Fibroblast of the conjunctiva (primary cell): ENCODE measurements around the gene PZP.
"Not testable (repeated sequence)": the region's sequence is repeated elsewhere in the genome, so short reads cannot be mapped to it uniquely, and the experiment has no call there.

Source experiments
- DNase-seq: peaks from one replicate; pipeline ENCODE4 v3.0.0-alpha.2; 2010; ENCODE audit warnings: low read depth

Gene PZP

GRCh38 chr12:9208229-9208628 lies at the start of gene PZP:
TSS of gene PZP (minus strand) at chr12:9208395. CDS start at chr12:9208341, 54 bp downstream.
- no peak for DNase-seq

GRCh38 chr12:9256758-9257405 lies 48.7 kb upstream of the PZP start:
- DNase-seq: no peak

- no peak for DNase-seq
Observed at GRCh38 chr12:9256341-9256740, 48.1 kb upstream of the PZP start.

GRCh38 chr12:9255837-9256236 lies 47.6 kb upstream of the PZP start:
- no peak for DNase-seq

GRCh38 chr12:9253464-9253863 lies 45.3 kb upstream of the PZP start:
- no peak for DNase-seq

GRCh38 chr12:9252791-9253190 lies 44.6 kb upstream of the PZP start:
- not testable (repeated sequence) for DNase-seq

- no peak for DNase-seq
Observed at GRCh38 chr12:9252256-9252655, 44.1 kb upstream of the PZP start.

- no peak for DNase-seq
Observed at GRCh38 chr12:9248435-9248834, 40.2 kb upstream of the PZP start.

GRCh38 chr12:9244894-9245293 lies 36.7 kb upstream of the PZP start:
- DNase-seq: no peak

GRCh38 chr12:9243999-9244649 lies 35.9 kb upstream of the PZP start:
- no peak for DNase-seq

GRCh38 chr12:9241301-9241700 lies 33.1 kb upstream of the PZP start:
- no peak for DNase-seq

GRCh38 chr12:9240776-9241175 lies 32.6 kb upstream of the PZP start:
- no peak for DNase-seq

GRCh38 chr12:9240004-9240635 lies 31.9 kb upstream of the PZP start:
- DNase-seq: not testable (repeated sequence)

- no peak for DNase-seq
Observed at GRCh38 chr12:9237286-9237685, 29.1 kb upstream of the PZP start.

GRCh38 chr12:9235519-9235918 lies 27.3 kb upstream of the PZP start:
- no peak for DNase-seq

- DNase-seq: no peak
Observed at GRCh38 chr12:9227950-9228349, 19.8 kb upstream of the PZP start.

GRCh38 chr12:9223830-9224229 lies 15.6 kb upstream of the PZP start:
- no peak for DNase-seq

- DNase-seq: no peak
Observed at GRCh38 chr12:9221483-9221882, 13.3 kb upstream of the PZP start.

- not testable (repeated sequence) for DNase-seq
Observed at GRCh38 chr12:9221011-9221410, 12.8 kb upstream of the PZP start.

- DNase-seq: no peak
Observed at GRCh38 chr12:9214534-9214933, 6.3 kb upstream of the PZP start.

GRCh38 chr12:9211687-9212086 lies 3.5 kb upstream of the PZP start:
- DNase-seq: no peak

- DNase-seq: no peak
Observed at GRCh38 chr12:9204380-9204779, 3.8 kb downstream of the PZP start.

GRCh38 chr12:9198012-9198411 lies 10.2 kb downstream of the PZP start:
- DNase-seq: no peak

GRCh38 chr12:9184276-9184675 lies 23.9 kb downstream of the PZP start:
- no peak for DNase-seq
